ENCODE measurements around the gene DDX47. TPM values are rescaled to one million over a fixed set of nuclear protein-coding genes. Genes with fewer than 3 reads are reported as not detected.
"Not testable (repeated sequence)": the region's sequence is repeated elsewhere in the genome, so short reads cannot be mapped to it uniquely, and the experiment has no call there.

Gene DDX47
- total RNA-seq, 1 experiment from 2014 or later, result 64.8 TPM

GRCh38 chr12:12799163-12799920, 13.8 kb upstream of the DDX47 start (continued):
- TF ChIP-seq ZMAT4 (CRISPR knock-in tag; IDR thresholded peaks at IDR 0.05) (no peak), ZNF138 (CRISPR knock-in tag; conservative IDR thresholded peaks at IDR 0.05) (no peak), FOXK1 (CRISPR knock-in tag; IDR thresholded peaks at IDR 0.05) (no peak), MXD4 (CRISPR knock-in tag; IDR thresholded peaks at IDR 0.05; ENCODE audit: borderline replicate concordance) (no peak), PREB (CRISPR knock-in tag; IDR thresholded peaks at IDR 0.05; ENCODE audit: borderline replicate concordance) (no peak), GTF2I (CRISPR knock-in tag; conservative IDR thresholded peaks at IDR 0.05) (no peak), JAZF1 (CRISPR knock-in tag; IDR thresholded peaks at IDR 0.05) (no peak), ELF4 (CRISPR knock-in tag; IDR thresholded peaks at IDR 0.05; ENCODE audit: low read depth) (no peak)

GRCh38 chr12:12800406-12801180, 12.6 kb upstream of the DDX47 start:
- ChIA-PET CTCF (no interaction called here), POLR2A (no interaction called here)
- DNase-seq (ENCODE audit: low spot score) (no peak), ATAC-seq (no peak)
- peaks cover 19% of the 10 kb centered on the region for H3K9me3 Mint-ChIP-seq
- peaks cover 3% of the 10 kb centered on the region for H3K27me3 Mint-ChIP-seq (ENCODE audit: low read depth)
- no peak for TF ChIP-seq NR2C2 (CRISPR knock-in tag; IDR thresholded peaks at IDR 0.05)
- TF ChIP-seq USF1 (CRISPR knock-in tag; IDR thresholded peaks at IDR 0.05), result no peak
- TF ChIP-seq CDX4 (CRISPR knock-in tag; IDR thresholded peaks at IDR 0.05; ENCODE audit: borderline replicate concordance), result no peak
- no peak for TF ChIP-seq NFE2L1 (CRISPR knock-in tag; IDR thresholded peaks at IDR 0.05)
- TF ChIP-seq TEAD4 (CRISPR knock-in tag; IDR thresholded peaks at IDR 0.05), result no peak
- no peak for TF ChIP-seq NFATC4 (CRISPR knock-in tag; IDR thresholded peaks at IDR 0.05)
- no peak for TF ChIP-seq ATF3 (CRISPR knock-in tag; conservative IDR thresholded peaks at IDR 0.05)
- no peak for TF ChIP-seq AFF4 (CRISPR knock-in tag; IDR thresholded peaks at IDR 0.05; ENCODE audit: borderline replicate concordance)
- no peak for TF ChIP-seq PRDM15 (CRISPR knock-in tag; IDR thresholded peaks at IDR 0.05)
- H3K27ac Mint-ChIP-seq, result no peak overlapping the region
- 0 out of 2 replicates have a peak, but pooled peaks cover 9% of the 10 kb centered on the region for H3K36me3 Mint-ChIP-seq
- H3K4me3 Mint-ChIP-seq, result no peak overlapping the region
- no peaks in the 10 kb centered on the region for H3K4me1 Mint-ChIP-seq

GRCh38 chr12:12801656-12802055, 11.5 kb upstream of the DDX47 start:
- H3K36me3 Mint-ChIP-seq; H3K4me1 Mint-ChIP-seq; DNase-seq (ENCODE audit: low spot score); ATAC-seq; H3K27me3 Mint-ChIP-seq (ENCODE audit: low read depth); H3K4me3 Mint-ChIP-seq; H3K27ac Mint-ChIP-seq; POLR2A ChIA-PET: not testable (repeated sequence)
- H3K9me3 Mint-ChIP-seq, result peaks cover 19% of the 10 kb centered on the region
- CTCF ChIA-PET, result interaction anchor here (0.8 kb wide), 1 partner anchor 11 kb away, joined by 4 read pairs; no protein-coding TSS in a partner anchor

Data from WTC11 (cell line).